ENCODE measurements around the gene EHD4. TPM values are rescaled to one million over a fixed set of nuclear protein-coding genes. Genes with fewer than 3 reads are reported as not detected.
A peak's percentile ranks its signal among the peaks of the same experiment; 100 is the strongest.

EHD4 gene
- polyA plus RNA-seq, 1 donor (not counting 4 experiments of a cell fraction or from before 2014, with no cell fraction given) = 31.5 TPM

GRCh38 chr15:41969851-41970431, 2.4 kb downstream of the EHD4 start:
- dilution Hi-C loops (cut with MboI; ENCODE audit: extremely low pct_ligation_motif_present, low sequenced_read_pairs) = no loop called here
- peaks cover 11% of the 10 kb centered on the region for H4K20me1 ChIP-seq (ENCODE audit: control insufficient read depth, extremely low read depth, insufficient read depth, low read length)
- FAIRE-seq = no peak

GRCh38 chr15:41968701-41969100, 3.7 kb downstream of the EHD4 start:
- TF ChIP-seq CTCF (optimal IDR thresholded peaks at IDR 0.05 in 1 of 3, IDR thresholded peaks at IDR 0.05 in 1 of 3, conservative IDR thresholded peaks at IDR 0.05 in 1 of 3; ENCODE audit: extremely low read depth in 1 of 3, insufficient read depth in 2 of 3, low read length in 3 of 3) (no peak), EZH2 (IDR thresholded peaks at IDR 0.05; ENCODE audit: low read length) (no peak)
- no peak overlapping the region for H3K27ac ChIP-seq (ENCODE audit: control insufficient read depth, insufficient read depth, low read length)
- FAIRE-seq (no peak), DNase-seq (ENCODE audit: low read depth, low spot score) (no peak)
- no peak overlapping the region for H2AFZ ChIP-seq (ENCODE audit: control insufficient read depth, low read length)
- H3K79me2 ChIP-seq (ENCODE audit: control insufficient read depth, insufficient read depth, low read length) = peaks cover 83% of the 10 kb centered on the region
- no peak overlapping the region for H3K9ac ChIP-seq (ENCODE audit: control insufficient read depth, extremely low read depth, insufficient read depth, low read length)
- peaks cover 11% of the 10 kb centered on the region for H4K20me1 ChIP-seq (ENCODE audit: control insufficient read depth, extremely low read depth, insufficient read depth, low read length)
- H3K27me3 ChIP-seq (ENCODE audit: control insufficient read depth, extremely low read depth, insufficient read depth, low read length) = no peaks in the 10 kb centered on the region
- H3K4me1 ChIP-seq (ENCODE audit: control insufficient read depth, extremely low read depth, insufficient read depth, low read length) = peaks cover 23% of the 10 kb centered on the region
- dilution Hi-C loops (cut with MboI; ENCODE audit: extremely low pct_ligation_motif_present, low sequenced_read_pairs) = no loop called here
- H3K9me1 ChIP-seq (ENCODE audit: control insufficient read depth, extremely low read depth, insufficient read depth, low read length) = no peaks in the 10 kb centered on the region
- H3K4me2 ChIP-seq (ENCODE audit: control insufficient read depth, extremely low read depth, insufficient read depth, low read depth, low read length) = no peak overlapping the region
- no peak overlapping the region for H3K4me3 ChIP-seq (ENCODE audit: control insufficient read depth in 2 of 3, extremely low read depth in 1 of 3, insufficient read depth in 2 of 3, low read depth in 1 of 3, low read length in 3 of 3)
- no peaks in the 10 kb centered on the region for H3K9me3 ChIP-seq (ENCODE audit: control insufficient read depth, low read depth, low read length)
- H3K36me3 ChIP-seq (ENCODE audit: control insufficient read depth in 2 of 2, extremely low read depth in 1 of 2, insufficient read depth in 2 of 2, low read length in 2 of 2) = peaks cover 5 to 13% of the 10 kb centered on the region in 2 experiments

More at GRCh38 chr15:41969851-41970431, 2.4 kb downstream of the EHD4 start:
- H3K4me1 ChIP-seq (ENCODE audit: control insufficient read depth, extremely low read depth, insufficient read depth, low read length) = peaks cover 23% of the 10 kb centered on the region
- TF ChIP-seq CTCF (optimal IDR thresholded peaks at IDR 0.05 in 1 of 3, IDR thresholded peaks at IDR 0.05 in 1 of 3, conservative IDR thresholded peaks at IDR 0.05 in 1 of 3; ENCODE audit: extremely low read depth in 1 of 3, insufficient read depth in 2 of 3, low read length in 3 of 3) = no peak
- TF ChIP-seq EZH2 (IDR thresholded peaks at IDR 0.05; ENCODE audit: low read length) = no peak
- peaks cover 5 to 13% of the 10 kb centered on the region in 2 experiments for H3K36me3 ChIP-seq (ENCODE audit: control insufficient read depth in 2 of 2, extremely low read depth in 1 of 2, insufficient read depth in 2 of 2, low read length in 2 of 2)
- H3K9me1 ChIP-seq (ENCODE audit: control insufficient read depth, extremely low read depth, insufficient read depth, low read length) = no peaks in the 10 kb centered on the region
- H3K79me2 ChIP-seq (ENCODE audit: control insufficient read depth, insufficient read depth, low read length) = peaks cover 73% of the 10 kb centered on the region
- no peak for DNase-seq (ENCODE audit: low read depth, low spot score)
- H3K9ac ChIP-seq (ENCODE audit: control insufficient read depth, extremely low read depth, insufficient read depth, low read length) = no peak overlapping the region
- no peak overlapping the region for H3K27ac ChIP-seq (ENCODE audit: control insufficient read depth, insufficient read depth, low read length)
- peak overlapping the region; percentile 97 for H3K4me2 ChIP-seq (ENCODE audit: control insufficient read depth, extremely low read depth, insufficient read depth, low read depth, low read length)
- no peaks in the 10 kb centered on the region for H3K27me3 ChIP-seq (ENCODE audit: control insufficient read depth, extremely low read depth, insufficient read depth, low read length)
- H3K9me3 ChIP-seq (ENCODE audit: control insufficient read depth, low read depth, low read length) = no peaks in the 10 kb centered on the region
- peak overlapping the region in 2 of 3 experiments; percentile 34 to 95 for H3K4me3 ChIP-seq (ENCODE audit: control insufficient read depth in 2 of 3, extremely low read depth in 1 of 3, insufficient read depth in 2 of 3, low read depth in 1 of 3, low read length in 3 of 3)
- H2AFZ ChIP-seq (ENCODE audit: control insufficient read depth, low read length) = no peak overlapping the region
